GM12878 (cell line): ENCODE measurements around the gene DNAJC18. TPM values are rescaled to one million over a fixed set of nuclear protein-coding genes. Genes with fewer than 3 reads are reported as not detected.
A peak's percentile ranks its signal among the peaks of the same experiment; 100 is the strongest.

Experiments
- ATAC-seq: fragments of 200-7000 bp; cut with Tn5 transposase; 3 replicates; pipeline ENCODE4 v1.9.1; 2020; ENCODE audit warnings: mild to moderate bottlenecking, moderate library complexity
- BruUV-seq: library from RNA; stranded (reverse); fragments of 400-500 nt; replicated peaks from 2 replicates; lab custom pipeline; 2021; lab: Mats Ljungman, UMichigan
- CTCF ChIA-PET: fragments of 300-600 bp; sonication (Branson Sonifier 250); formaldehyde crosslinking; extraction: SDS; loops from one replicate; lab custom pipeline; 2021; ENCODE audit warnings: inconsistent platforms; lab: Yijun Ruan, JAX
- POLR2A ChIA-PET: fragments of 350-600 bp; formaldehyde crosslinking; extraction: SDS; loops from one replicate; lab custom pipeline; 2021; ENCODE audit warnings: inconsistent platforms; lab: Charles Lee
- RAD21 ChIA-PET: fragments of 300-600 bp; sonication (Branson Sonifier 250); formaldehyde crosslinking; loops from one replicate; lab custom pipeline; 2023; ENCODE audit warnings: antibody characterized with exemption; ENCODE audit not compliant: unreplicated experiment; lab: Charles Lee
- SMC1A ChIA-PET: fragments of 300-600 bp; sonication (Branson Sonifier 250); formaldehyde crosslinking; loops from one replicate; lab custom pipeline; 2023; ENCODE audit not compliant: unreplicated experiment, uncharacterized antibody; lab: Charles Lee
- DNase-seq: peaks from one replicate; pipeline ENCODE4 v3.0.0-alpha.2; 2011; ENCODE audit warnings: low read depth, low spot score
- FAIRE-seq: peaks from 3 replicates; lab custom pipeline; 2011; peaks lifted over from hg19 to GRCh38; lab: Jason Lieb, UNC
- H2AFZ ChIP-seq: 2 replicates; pipeline ENCODE4 v1.6.0; 2011; ENCODE audit warnings: low read depth, low read length, control low read depth; ENCODE audit not compliant: control insufficient read depth
- H3K27ac ChIP-seq: 2 replicates; pipeline ENCODE4 v1.5.1; 2011; ENCODE audit warnings: control low read depth; ENCODE audit not compliant: control insufficient read depth, insufficient read depth
- H3K27me3 ChIP-seq, 2 experiments: replicated peaks in 1 of 2; 2 replicates each; pipeline versions ENCODE4 v1.6.0 to v1.6.1; 2011; ENCODE audit warnings: low read length in 1 of 2; ENCODE audit not compliant: control insufficient read depth in 2 of 2, insufficient read depth in 2 of 2
- H3K36me3 ChIP-seq, 2 experiments: 2 replicates each; pipeline ENCODE4 v1.5.1; 2011; ENCODE audit warnings: low read length in 1 of 2; ENCODE audit not compliant: control insufficient read depth in 2 of 2, insufficient read depth in 2 of 2
- H3K4me1 ChIP-seq: 2 replicates; pipeline ENCODE4 v1.6.1; 2011; ENCODE audit warnings: mild to moderate bottlenecking, low read length, moderate library complexity, mixed read lengths; ENCODE audit not compliant: control insufficient read depth, insufficient read depth
- H3K4me2 ChIP-seq: 2 replicates; pipeline ENCODE4 v1.6.0; 2011; ENCODE audit warnings: control low read depth; ENCODE audit not compliant: control insufficient read depth, insufficient read depth
- H3K4me3 ChIP-seq: fragments of 200-600 bp; sonication (generic); 2 replicates; pipeline ENCODE4 v1.5.1; 2016
- H3K79me2 ChIP-seq: 2 replicates; pipeline ENCODE4 v1.6.0; 2011; ENCODE audit warnings: low read length; ENCODE audit not compliant: control insufficient read depth, insufficient read depth
- H3K9ac ChIP-seq: 2 replicates; pipeline ENCODE4 v1.8.0; 2011; ENCODE audit warnings: low read length, control low read depth, mixed read lengths; ENCODE audit not compliant: control insufficient read depth, insufficient read depth
- H3K9me3 ChIP-seq: replicated peaks from 3 replicates; pipeline ENCODE4 v1.5.1; 2011; ENCODE audit warnings: mild to moderate bottlenecking, low read length; ENCODE audit not compliant: control insufficient read depth, insufficient read depth
- H4K20me1 ChIP-seq: 2 replicates; pipeline ENCODE4 v1.6.0; 2011; ENCODE audit not compliant: control insufficient read depth, insufficient read depth
- EGR1 ChIP-seq, 2 experiments: IDR thresholded peaks; 1 replicate in 1 of 2; 2 replicates in 1 of 2; pipeline ENCODE4 v1.6.1; 2011 to 2012; ENCODE audit warnings: low read depth in 2 of 2, low read length in 2 of 2, borderline replicate concordance in 1 of 2, mild to moderate bottlenecking in 1 of 2, moderate library complexity in 1 of 2
- MTA2 ChIP-seq: fragments of 450-650 bp; IDR thresholded peaks from 2 replicates; pipeline ENCODE4 v1.6.1; 2016; ENCODE audit warnings: low read depth, mild to moderate bottlenecking, moderate library complexity
- RAD51 ChIP-seq: fragments of 450-650 bp; IDR thresholded peaks from 2 replicates; pipeline ENCODE4 v1.6.1; 2016; ENCODE audit warnings: moderate library complexity, mild to moderate bottlenecking, inconsistent platforms
- WGBS: methylation state at CpG from one replicate; pipeline ENCODE4 v1.1.6; 2016; ENCODE audit warnings: low lambda C conversion rate; ENCODE audit not compliant: insufficient replicate concordance, insufficient coverage; ENCODE audit errors: missing lambda C conversion rate; 5-methylcytosine and 5-hydroxymethylcytosine counted together
- in situ Hi-C: fragments of 300-500 bp; cut with MboI; formaldehyde crosslinking; loops from 9 replicates; pipeline ENCODE4 v1.14.3; 2018; ENCODE audit warnings: mixed read lengths
- intact Hi-C: fragments of 100-400 bp; cut with micrococcal nuclease; formaldehyde crosslinking; loops from one replicate; pipeline ENCODE4 v1.14.2; 2022; ENCODE audit not compliant: unreplicated experiment
- polyA plus RNA-seq, 11 experiments: library from polyadenylated mRNA; depleted of rRNA in 4 of 11; unstranded in 6 of 11; stranded (reverse) in 5 of 11; fragments of >200 nt; fragmentation: Nextera tagmentation in 4 of 11; fragmentation: Illumina TruSeq in 1 of 11; extraction: Ambion mirVana in 4 of 11; extraction: Trizol in 1 of 11; gene quantifications; 1 replicate in 1 of 11; 2 replicates in 10 of 11; pipeline versions ENCODE4 v1.2.1 to v1.2.3, GENCODE V29; 2011 to 2016; ENCODE audit warnings: inconsistent platforms in 2 of 11, missing spikeins in 2 of 11, low read depth in 1 of 11
- total RNA-seq, 4 experiments: library from RNA; depleted of rRNA in 3 of 4; stranded (reverse); fragments of >200 nt in 3 of 4; fragmentation: Illumina TruSeq in 1 of 4; extraction: Trizol in 1 of 4; gene quantifications; 2 replicates each; pipeline versions ENCODE4 v1.2.1 to v1.2.3, GENCODE V29; 2013 to 2021
- TF ChIP-seq, protein P1 (sequence below): fragments of 450-650 bp; formaldehyde crosslinking; IDR thresholded peaks from 2 replicates; pipeline ENCODE4 v1.4.0; 2022; ENCODE audit warnings: mild to moderate bottlenecking, moderate library complexity

The DNAJC18 gene
- total and polyA plus RNA-seq, 10 of the 15 experiments (the other 5 are each of a cell fraction or from before 2014, with no cell fraction given), result 6.4 to 26.7 (median 17.7) TPM

DNA sequence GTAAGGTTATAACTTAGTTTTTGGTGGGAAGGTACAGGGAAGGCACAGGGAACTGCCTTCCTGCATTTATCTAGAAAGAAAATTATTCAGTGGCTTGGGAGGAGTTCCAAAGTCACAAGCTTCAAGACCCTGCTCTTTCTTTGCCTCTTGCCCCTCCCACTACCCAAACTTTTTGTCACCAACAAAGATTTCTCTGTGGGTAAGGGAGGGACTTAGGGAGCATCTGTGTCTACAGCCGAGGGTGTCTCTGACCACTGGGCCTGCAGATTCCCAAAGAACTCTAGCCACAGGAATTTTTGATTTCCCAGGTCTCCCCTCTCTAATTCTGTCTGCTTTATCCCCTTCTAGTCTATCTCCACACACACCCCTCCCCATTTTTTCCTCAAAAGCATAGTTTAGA lies 21.1 kb upstream of the DNAJC18 start:
- SMC1A ChIA-PET, result interaction anchor here (0.6 to 4.1 kb wide), 10 partner anchors 13 to 58 kb away, joined by 3 to 32 read pairs (median 9); partner anchors contain the start of genes DNAJC18 and STING1
- RAD21 ChIA-PET, result interaction anchor here (0.6 to 4.0 kb wide), 8 partner anchors 13 to 68 kb away, joined by 3 to 47 read pairs (median 6); partner anchors contain the start of genes DNAJC18 and STING1
- Histone ChIP-seq H3K4me3 (no peak overlapping the region), H3K79me2 (no peaks in the 10 kb centered on the region), H3K27me3 (no peaks in the 10 kb centered on the region), H3K4me1 (peaks cover 37% of the 10 kb centered on the region), H2AFZ (no peak overlapping the region), H3K27ac (peak overlapping the region; percentile 93; the same call in 1 of the 2 replicates), H4K20me1 (no peaks in the 10 kb centered on the region), H3K9me3 (no peaks in the 10 kb centered on the region), H3K36me3 (no peaks in the 10 kb centered on the region), H3K4me2 (peak overlapping the region; percentile 30; the same call in 1 of the 2 replicates), H3K9ac (no peak overlapping the region)
- in situ Hi-C loops, result no loop called here
- intact Hi-C loops, result no loop called here
- BruUV-seq, result TSS peak; percentile 75
- TF ChIP-seq, protein P1, sequence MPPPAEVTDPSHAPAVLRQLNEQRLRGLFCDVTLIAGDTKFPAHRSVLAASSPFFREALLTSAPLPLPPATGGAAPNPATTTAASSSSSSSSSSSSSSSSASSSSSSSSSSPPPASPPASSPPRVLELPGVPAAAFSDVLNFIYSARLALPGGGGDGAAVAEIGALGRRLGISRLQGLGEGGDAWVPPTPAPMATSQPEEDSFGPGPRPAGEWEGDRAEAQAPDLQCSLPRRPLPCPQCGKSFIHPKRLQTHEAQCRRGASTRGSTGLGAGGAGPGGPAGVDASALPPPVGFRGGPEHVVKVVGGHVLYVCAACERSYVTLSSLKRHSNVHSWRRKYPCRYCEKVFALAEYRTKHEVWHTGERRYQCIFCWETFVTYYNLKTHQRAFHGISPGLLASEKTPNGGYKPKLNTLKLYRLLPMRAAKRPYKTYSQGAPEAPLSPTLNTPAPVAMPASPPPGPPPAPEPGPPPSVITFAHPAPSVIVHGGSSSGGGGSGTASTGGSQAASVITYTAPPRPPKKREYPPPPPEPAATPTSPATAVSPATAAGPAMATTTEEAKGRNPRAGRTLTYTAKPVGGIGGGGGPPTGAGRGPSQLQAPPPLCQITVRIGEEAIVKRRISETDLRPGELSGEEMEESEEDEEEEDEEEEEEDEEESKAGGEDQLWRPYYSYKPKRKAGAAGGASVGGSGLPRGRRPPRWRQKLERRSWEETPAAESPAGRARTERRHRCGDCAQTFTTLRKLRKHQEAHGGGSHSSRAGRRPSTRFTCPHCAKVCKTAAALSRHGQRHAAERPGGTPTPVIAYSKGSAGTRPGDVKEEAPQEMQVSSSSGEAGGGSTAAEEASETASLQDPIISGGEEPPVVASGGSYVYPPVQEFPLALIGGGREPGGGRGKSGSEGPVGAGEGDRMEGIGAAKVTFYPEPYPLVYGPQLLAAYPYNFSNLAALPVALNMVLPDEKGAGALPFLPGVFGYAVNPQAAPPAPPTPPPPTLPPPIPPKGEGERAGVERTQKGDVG (CRISPR knock-in tag), result no peak
- TF ChIP-seq EGR1 (IDR thresholded peaks at IDR 0.05; ENCODE audit: borderline replicate concordance in 1 of 2, low read depth in 2 of 2, low read length in 2 of 2) (no peak), MTA2 (no peak), RAD51 (no peak)
- POLR2A ChIA-PET, result interaction anchor here (0.6 to 3.2 kb wide), 6 partner anchors 13 to 42 kb away, joined by 3 to 53 read pairs (median 4); partner anchors contain the start of genes DNAJC18 and STING1
- no peak for DNase-seq
- no peak for ATAC-seq
- CTCF ChIA-PET, result interaction anchor here (0.8 to 4.4 kb wide), 7 partner anchors 14 to 108 kb away, joined by 3 to 39 read pairs (median 19); partner anchors contain the start of genes DNAJC18 and STING1
- no peak for FAIRE-seq
- 40% methylated on average over 1 of the region's 1 CpG for WGBS
